ENCODE data around the gene UPP2.

GRCh38 chr2:158134055-158134454, 32.4 kb downstream of the UPP2 start:
- TF ChIP-seq, protein P1, sequence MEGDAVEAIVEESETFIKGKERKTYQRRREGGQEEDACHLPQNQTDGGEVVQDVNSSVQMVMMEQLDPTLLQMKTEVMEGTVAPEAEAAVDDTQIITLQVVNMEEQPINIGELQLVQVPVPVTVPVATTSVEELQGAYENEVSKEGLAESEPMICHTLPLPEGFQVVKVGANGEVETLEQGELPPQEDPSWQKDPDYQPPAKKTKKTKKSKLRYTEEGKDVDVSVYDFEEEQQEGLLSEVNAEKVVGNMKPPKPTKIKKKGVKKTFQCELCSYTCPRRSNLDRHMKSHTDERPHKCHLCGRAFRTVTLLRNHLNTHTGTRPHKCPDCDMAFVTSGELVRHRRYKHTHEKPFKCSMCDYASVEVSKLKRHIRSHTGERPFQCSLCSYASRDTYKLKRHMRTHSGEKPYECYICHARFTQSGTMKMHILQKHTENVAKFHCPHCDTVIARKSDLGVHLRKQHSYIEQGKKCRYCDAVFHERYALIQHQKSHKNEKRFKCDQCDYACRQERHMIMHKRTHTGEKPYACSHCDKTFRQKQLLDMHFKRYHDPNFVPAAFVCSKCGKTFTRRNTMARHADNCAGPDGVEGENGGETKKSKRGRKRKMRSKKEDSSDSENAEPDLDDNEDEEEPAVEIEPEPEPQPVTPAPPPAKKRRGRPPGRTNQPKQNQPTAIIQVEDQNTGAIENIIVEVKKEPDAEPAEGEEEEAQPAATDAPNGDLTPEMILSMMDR (IDR thresholded peaks at IDR 0.05; ENCODE audit: insufficient read depth, low read length, poor library complexity, severe bottlenecking), result no peak
- no peak for TF ChIP-seq EZH2phosphoT487 (conservative IDR thresholded peaks at IDR 0.05; ENCODE audit: low read length)
